Measurements from ENCODE around the gene TMC4.

Gene TMC4

DNA sequence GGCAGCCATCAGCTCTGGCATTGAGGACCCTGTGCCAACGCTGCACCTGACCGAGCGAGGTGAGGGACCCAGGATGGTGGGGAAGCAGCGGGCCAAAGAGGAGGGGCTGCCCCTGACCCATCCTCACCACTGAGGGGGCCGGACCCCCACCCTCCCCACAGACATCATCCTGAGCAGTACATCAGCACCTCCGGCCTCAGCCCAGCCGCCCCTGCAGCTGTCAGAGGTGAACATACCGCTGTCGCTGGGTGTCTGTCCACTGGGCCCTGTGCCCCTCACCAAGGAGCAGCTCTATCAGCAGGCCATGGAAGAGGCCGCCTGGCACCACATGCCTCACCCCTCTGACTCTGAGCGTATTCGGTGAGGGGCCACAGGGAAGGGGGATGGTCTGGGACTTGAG lies 20.7 kb downstream of the TMC4 start:
- no peak for DNase-seq

DNA sequence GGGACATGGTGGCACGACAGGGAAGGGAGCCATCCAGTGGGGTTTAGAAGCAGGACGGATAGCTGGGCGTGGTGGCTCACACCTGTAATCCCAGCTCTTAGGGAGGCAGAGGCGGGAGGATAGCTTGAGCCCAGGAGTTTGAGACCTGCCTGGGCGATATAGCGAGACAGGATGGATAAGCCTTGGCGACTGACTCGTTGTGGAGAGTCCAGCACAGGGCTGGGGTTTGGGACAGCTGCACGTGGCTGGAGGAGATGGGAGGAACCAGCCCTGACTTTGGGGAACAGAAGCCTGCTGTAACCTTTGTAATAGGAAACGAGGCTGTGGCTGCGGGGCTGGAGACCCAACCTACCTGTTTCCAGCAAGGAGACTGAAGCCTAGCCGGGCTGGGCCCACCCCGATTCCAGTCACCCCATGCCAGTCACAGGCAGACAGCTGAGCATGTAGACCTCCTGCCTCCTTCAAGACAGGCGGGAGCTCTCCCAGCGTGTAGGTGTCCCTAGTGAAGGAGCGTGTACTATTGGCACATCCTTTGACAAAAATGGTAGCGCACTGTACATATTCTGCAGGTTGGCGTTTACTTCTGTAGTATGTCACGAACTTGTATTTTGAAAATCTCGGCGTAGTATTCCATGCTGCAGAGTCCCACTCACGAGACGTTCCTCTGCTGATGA lies 21.5 kb downstream of the TMC4 start:
- DNase-seq: no peak

DNA sequence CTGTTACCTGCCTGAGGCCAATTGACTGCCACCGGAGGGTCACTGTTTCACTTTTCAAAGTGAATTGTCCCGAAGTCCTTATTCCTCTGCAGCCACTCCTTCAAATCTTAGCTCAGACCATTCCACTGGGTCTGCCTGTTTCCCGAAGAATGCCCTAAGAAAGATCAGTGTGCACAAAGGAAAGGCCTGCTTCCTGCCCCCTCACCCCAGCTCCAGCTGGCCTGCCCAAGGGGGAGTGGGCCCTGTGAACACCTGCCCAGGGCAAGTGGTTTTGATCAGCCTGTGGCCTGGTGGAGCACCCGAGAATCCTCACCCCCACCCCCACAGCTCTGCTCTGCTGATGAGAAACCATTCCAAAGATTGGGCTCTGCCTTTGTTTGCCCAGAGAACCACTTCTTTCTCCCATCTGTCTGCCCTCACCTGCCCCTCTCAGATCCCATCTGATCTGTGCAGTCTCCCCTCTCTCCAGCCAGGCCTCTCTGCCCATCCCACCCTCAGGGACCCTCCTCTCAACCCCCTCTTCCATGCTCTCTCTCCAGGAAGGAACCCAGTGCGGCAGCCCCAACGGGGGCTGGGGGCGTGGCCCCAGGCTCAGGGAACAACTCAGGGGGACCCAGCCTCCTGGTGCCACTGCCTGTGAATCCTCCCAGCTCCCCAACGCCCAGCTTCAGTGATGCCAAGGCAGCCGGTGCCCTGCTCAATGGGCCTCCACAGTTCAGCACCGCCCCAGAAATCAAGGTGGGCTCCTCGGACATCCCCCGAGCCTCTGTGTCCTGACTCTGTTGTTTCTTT lies 23.7 kb downstream of the TMC4 start:
- no peak for DNase-seq

DNA sequence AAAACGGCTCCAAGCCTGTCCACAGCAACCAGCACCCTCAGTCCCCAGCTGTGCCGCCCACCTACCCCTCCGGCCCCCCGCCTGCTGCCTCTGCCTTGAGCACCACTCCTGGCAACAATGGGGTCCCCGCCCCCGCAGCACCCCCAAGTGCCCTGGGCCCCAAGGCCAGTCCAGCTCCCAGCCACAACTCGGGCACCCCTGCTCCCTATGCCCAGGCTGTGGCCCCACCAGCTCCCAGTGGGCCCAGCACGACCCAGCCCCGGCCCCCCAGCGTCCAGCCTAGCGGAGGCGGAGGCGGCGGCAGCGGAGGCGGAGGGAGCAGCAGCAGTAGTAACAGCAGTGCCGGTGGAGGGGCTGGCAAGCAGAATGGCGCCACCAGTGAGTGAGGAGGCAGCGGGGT lies 24.8 kb downstream of the TMC4 start:
- no peak for DNase-seq

DNA sequence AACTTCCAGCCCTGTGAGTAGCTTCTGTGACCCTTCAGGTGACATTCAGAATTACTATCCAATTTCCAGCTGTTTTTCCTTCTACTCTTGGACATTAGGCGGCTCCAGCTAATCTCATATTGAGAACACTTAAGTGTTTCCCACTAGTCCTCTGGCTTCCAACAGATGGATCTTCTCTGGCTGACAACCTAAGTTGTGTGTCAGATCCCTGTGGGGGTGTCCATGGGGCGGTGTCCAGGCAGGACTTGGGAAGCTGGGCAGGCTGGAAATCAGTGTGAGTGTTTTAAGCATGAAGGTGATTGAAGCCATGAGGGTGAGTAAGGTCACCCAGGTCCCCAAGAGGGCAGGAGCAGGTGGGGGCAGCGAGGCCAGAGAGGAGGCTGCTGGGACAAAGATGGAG lies 25.3 kb downstream of the TMC4 start:
- no peak for DNase-seq

DNA sequence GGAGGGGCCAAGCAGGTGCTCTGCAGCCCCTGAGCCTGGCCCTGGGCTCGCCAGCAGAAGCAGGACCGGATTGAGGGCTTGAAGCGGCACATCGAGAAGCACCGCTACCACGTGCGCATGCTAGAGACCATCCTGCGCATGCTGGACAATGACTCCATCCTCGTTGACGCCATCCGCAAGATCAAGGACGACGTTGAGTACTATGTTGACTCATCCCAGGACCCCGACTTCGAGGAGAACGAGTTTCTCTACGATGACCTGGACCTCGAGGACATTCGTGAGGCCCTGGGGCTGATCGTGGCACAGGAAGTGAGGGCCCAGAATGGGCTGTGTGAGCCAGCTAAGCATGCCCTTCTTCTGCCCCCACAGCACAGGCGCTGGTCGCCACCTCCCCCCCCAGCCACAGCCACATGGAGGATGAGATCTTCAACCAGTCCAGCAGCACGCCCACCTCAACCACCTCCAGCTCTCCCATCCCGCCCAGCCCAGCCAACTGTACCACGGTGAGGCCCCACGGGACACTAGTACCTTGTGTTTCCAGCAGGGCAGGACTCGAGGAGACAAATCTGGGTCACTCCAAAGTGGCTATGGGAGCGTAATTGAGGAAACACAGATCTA lies 27.3 kb downstream of the TMC4 start:
- DNase-seq: no peak

DNA sequence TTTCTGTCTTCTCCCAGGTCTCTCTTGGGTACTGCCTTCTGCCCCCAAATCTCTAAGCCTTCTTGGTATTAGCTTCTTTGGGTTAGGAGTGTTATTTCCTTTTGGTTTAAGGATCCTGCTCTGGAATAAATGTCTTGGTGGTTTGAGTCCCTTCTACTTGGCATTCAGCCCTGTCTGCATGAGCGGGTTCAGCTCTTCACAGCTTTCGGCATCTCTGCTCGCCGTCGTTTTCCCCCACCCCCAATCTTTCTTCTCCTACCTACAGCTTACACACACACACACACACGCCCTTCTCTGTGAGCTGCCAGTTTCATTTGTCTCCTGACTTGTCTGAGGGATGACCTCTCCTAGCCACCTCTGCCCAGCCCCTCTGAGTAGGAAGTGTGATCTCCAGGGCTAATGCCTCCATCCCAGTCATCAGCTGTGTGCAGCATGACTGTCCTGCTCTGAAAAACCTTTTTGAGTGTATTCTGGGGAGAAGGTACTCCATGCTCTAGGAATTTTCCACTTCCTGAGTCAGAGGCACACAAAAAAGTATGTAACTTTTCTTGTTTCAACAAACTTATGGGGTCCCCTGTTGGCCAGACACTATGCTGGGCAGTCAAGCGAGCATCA lies 30.7 kb downstream of the TMC4 start:
- no peak for DNase-seq

DNA sequence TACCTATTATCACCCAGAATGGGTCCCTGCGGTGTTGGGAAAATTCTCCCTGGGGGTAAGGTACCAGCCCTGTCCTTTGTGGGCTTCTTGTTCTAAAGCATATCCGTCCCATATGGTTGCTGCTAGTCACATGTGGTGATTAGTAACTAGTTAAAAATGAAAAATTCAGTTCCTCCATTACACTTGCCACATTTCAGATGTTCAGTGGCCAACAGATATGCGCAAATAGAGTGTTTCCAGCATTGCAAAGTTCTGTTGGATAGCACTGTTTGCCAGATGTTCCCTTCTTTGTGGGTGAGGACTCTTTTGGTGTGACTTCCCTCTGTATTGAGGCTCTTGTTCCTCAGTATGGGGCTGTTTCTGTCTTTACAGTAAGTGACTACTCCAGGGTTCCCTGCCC lies 31.6 kb downstream of the TMC4 start:
- no peak for DNase-seq

DNA sequence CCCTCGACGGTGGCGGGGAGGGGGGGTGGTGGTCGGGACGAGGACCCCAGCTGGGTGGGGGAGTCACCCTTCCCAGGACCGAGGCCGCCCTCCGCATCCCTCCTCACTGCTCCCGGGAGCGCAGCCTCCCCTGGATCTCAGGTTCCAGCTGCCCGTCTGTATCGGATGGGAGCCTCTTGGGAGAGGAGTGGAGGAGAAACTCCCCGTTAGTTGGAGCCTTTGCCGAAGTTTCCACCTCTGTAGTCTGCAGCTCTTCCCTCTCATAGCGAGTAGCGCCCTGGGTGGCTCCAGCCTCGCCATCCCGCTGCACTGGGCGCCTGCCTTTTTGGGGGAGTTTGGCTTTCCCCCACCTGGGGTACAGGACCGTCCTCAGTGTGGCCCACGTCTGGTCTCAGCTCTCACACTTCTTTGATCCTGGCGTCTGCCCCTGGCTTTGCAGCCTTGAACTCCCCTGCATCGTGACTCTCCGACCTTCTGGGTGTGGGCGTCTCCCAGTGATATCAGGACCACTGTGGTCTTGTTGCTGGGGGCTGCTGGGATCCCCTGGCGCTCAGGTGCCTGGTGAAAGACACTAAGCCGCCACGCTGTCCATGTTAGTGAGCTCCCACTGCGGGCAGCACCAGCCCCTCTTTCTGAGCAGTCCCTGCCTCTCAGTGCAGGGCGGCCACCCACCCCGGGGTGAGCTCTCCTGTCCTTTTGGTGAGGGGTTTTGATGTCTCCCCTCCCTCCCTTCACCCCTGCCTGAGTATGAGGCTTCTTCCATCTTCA lies 34.3 kb downstream of the TMC4 start:
- no peak for DNase-seq

DNA sequence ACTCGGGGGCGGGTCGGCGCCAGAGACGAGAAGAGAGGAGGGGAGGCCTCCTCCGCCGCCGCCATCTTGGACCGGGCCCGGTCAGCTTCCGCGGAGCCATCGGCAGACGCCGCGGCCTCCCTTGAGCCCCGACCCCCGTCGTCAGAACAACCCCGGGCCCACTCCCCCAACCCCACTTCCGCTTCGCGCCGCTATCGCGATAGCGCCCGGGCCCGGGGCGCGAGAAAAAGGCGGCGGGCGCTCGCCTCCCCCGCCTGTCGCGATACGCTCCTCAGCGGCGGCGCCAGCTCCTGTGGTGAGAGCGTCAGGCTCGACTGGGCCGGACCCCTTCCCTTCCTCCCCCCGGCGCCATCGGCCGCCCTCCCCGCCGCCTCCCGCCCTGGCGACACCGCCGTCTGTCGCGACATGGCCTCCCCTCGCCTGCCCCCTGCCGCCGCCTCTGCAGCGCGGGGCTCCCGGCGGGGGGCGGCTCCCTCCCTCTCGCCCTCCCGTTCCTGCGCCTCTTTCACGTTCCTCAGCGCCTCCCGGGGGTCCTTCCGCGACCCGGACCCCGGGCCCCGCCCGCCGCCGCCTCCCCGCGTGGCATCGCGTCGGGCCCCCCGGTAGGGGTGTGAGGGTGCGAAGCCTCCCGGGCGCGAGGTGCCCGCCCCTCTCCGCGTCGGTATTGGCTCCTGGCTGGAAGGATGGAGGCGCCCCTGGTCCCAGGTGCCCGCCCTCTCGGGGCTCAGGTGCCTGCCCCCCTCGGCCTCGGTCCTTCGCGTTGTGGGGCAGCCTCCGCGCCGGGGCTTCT lies 35.1 kb downstream of the TMC4 start, which contains the start of gene CNOT3:
TSS of gene CNOT3 (plus strand) at position 64 of the 790 bp plus-strand sequence. CDS start 5,217 bp downstream, outside the sequence.
- DNase-seq: no peak

DNA sequence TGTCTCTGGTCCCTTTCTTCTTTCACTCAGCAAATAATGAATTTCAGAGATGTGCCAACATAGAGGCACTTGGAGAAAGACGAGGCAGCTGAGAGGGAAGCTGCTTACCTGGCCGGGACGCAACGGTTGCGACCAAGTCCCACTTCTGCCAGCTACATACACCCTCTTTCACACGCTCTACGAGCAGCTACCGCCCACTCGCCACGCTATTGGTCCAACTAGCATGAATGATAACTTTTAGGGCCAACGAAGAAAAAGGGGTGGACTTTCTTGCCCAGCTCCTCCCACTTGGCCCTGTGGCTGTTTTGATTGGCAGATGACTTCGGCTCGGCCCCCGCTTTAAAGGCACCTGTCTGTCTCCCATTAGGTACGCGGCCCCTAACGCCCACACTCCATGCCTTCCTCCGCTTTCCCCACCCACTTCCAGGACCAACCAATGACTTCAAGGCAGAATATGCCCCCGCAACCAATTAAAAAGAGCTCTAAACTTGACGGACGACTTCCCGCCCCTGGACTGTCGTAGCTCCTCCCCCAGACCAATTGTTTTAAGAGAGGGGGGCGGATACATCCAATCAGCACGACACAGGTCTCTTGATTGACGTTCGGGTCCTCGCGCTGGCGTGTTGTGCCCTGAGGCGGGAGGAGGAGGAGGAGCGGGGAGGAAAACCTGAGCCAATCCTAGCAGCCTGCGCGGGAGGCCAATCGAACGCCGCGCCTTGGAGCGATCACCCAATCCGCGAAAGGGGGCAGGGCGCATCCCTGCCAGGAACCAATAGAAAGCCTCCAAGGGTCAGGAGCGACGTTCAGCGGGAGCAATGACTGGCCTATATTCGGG lies 35.9 kb downstream of the TMC4 start:
- peak; percentile 97 for DNase-seq

DNA sequence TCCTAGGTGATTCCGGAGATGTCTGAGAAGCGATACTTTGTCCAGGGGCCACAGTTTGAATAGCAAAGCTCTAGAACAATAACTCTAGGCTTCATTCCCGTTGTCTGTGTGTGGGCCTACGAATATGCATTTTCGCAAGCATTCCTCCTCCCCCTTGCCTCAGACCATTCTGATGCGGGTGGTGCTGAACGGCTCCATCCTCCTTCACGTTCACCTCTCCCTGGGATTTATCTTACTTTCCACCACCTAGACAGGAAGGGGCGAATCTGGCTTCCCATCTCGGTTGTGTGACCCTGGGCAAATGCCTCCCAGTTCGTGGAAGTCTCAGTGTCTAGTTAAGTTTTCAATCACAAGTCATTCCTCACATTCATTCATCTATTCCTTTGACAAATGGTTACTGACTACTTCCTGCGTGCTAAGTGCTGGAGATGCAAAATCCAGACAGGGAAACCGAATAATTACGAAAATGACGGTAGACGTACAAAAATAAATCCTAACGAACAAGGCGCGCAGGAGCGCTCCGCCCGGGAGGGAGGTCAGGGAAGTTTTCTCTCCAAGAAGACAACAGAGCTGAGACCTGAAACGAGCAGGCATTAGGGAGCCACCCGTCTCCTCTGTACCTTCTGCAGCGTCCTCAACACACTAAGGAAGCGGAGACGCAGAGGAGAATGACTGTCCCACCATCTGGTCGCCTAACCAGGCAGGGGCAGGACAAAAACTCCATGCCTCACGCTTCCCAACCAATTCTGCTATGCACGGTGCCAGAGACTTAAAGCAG lies 36.7 kb downstream of the TMC4 start:
- no peak for DNase-seq

DNA sequence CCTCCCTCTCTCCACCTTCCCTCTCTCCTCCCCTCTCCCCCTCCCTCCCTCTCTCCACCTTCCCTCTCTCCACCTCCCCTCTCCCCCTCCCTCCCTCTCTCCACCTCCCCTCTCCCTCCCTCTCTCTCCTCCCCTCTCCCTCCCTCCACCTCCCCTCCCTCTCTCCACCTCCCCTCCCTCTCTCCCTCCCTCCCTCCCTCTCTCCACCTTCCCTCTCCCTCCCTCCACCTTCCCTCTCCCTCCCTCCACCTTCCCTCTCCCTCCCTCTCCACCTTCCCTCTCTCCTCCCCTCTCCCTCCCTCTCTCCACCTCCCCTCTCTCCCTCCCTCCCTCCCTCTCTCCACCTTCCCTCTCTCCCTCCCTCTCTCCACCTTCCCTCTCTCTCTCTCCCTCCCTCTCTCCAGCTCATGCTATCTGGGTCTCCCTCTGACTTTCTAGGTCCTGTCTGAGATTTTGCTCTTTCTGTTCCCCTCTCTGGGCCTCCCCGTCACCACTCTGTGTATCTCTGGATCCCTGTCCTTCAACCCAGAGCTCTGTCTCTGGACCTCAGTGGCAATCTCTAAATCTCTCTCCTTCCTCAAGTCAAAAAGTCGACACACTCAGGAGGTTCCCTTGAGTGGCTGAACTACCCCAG lies 38.9 kb downstream of the TMC4 start:
- DNase-seq: no peak

DNA sequence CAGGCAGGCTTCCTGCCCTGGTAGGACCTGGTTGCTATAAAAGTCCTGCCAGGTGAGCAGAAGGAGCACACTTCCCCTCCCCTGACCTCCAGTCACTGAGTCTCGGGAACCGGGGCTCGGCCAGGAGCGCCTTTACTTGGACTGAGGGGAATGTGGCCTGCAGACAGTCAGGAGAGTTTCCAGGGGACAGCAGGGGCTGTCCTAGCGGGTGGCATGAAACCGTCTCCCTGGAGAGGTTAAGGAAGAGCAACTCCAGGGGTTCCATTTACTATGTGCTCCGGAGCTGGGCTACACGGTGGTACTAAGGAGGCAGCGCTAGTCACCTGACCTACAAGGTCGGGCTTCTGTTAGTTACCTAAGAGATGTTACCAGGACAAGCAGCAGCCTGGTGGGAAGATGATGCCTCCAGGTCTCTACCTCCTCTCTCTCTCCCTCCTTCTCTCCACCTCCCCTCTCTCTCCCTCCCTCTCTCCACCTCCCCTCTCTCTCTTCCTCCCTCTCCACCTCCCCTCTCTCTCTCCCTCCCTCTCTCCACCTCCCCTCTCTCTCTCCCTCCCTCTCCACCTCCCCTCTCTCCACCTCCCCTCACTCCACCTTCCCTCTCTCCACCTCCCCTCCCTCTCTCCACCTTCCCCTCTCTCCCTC lies 39.5 kb downstream of the TMC4 start:
- no peak for DNase-seq

DNA sequence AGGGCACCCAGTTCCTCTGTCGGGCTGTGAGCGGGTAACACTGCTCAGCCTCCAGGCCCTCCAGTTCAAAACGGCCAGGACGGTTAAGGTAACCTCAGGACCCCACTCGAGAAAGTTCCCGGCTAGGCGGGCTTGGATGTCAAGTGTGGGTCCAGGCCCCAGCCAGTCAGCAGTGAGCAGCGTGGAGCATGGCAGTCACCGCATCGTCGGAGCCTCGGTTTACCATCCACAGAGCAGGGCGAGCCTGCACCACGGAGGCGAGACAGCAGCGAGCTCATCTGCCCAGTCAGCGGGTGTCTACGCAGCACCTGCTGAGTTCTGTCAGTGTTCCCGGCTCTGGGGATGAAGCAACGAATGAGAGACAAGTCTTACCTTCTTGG lies 43.4 kb downstream of the TMC4 start:
- no peak for DNase-seq

DNA sequence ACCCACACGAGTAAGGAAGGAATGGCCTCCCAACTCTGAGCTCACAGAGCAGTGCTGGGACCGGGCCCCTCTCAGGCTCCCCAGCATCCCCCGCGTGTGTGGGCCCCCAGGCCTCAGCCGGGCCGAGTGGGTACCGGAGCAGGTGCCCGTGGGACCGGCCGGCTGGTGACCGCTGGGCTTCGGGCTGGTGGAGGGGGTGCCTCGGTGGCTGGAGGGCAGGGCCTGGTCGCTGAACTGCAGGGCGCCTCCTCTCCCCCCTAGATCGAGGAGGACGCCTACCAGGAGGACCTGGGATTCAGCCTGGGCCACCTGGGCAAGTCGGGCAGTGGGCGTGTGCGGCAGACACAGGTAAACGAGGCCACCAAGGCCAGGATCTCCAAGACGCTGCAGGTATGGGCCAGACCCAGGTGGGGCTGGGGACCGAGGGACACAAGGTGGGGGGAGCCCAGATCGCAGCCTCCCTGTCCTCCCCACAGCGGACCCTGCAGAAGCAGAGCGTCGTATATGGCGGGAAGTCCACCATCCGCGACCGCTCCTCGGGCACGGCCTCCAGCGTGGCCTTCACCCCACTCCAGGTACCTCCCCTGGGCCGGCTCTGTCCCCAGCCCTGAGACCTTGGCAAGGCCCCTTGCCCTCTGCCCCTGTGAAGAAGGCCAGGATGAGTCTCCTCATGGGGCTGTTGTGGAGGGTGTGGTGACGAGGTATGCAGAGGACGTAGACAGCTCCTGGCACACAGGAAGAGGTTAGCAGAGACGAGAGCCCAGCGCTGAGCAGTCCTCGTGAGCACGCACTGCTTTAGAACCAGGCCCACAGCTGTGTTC lies 44.0 kb downstream of the TMC4 start:
- no peak for DNase-seq

DNA sequence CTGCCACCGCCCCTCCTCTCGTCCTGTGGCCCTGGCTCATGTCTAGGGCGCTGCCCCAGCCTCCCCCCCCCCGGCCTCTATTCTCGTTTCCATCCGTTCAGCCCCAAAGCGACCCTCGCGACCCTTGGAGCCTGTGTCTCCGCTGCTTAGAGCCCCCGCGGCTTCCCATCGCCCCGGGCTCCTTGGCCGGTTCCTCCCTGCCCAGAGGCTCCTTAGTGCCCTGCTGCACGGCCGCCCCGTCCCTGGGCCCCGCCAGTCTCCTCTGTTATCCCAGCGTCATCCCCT lies 44.6 kb downstream of the TMC4 start:
- DNase-seq: no peak

DNA sequence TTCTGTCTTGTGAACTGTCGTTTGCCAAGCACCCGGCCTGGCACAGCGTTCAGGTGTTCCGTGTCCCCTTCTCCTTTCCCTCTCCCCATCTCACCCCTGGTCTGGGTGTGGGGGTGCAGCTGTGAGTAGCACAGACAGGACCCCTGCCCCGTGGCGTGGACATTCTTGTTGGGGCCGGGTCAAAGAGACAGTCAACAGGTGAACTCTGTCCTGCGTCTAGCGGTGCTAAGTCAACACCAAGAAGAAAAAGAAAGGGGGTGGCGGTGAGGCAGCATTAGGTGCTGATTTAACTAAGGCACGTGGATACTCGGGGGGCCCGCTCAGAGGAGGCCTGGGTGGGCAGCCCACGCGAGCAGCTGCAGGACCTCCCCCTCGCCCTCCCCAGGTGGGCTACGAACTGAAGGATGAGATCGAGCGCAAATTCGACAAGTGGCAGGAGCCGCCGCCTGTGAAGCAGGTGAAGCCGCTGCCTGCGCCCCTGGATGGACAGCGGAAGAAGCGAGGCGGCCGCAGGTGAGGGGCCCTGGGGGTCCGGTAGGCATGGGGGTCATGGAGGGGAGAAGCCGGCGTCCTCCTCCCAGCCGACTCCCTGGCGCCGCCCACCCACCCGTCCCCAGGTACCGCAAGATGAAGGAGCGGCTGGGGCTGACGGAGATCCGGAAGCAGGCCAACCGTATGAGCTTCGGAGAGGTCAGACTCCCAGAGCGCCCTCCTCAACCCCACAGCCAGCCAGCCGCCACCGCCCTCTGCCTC lies 45.1 kb downstream of the TMC4 start:
- DNase-seq: no peak
